Neuronal stem cell (in vitro differentiated cells): ENCODE measurements around the gene LRRK2.
A peak's percentile ranks its signal among the peaks of the same experiment; 100 is the strongest.
"Not testable (repeated sequence)": the region's sequence is repeated elsewhere in the genome, so short reads cannot be mapped to it uniquely, and the experiment has no call there.

ENCODE experiments used
- DNase-seq: peaks from one replicate; pipeline ENCODE4 v3.0.0-alpha.2; 2013; ENCODE audit warnings: low spot score
- H2AFZ ChIP-seq: one replicate; pipeline ENCODE4 v1.6.1; 2013; ENCODE audit warnings: mild to moderate bottlenecking, low read length, inconsistent platforms
- H2AK5ac ChIP-seq: 2 replicates; pipeline ENCODE4 v1.6.1; 2013; ENCODE audit warnings: low read depth, mild to moderate bottlenecking, inconsistent platforms, low read length, moderate library complexity, mixed read lengths
- H2BK120ac ChIP-seq: 2 replicates; pipeline ENCODE4 v1.6.1; 2013; ENCODE audit warnings: low read depth, mild to moderate bottlenecking, inconsistent platforms, low read length, moderate library complexity, mixed read lengths
- H2BK12ac ChIP-seq: one replicate; pipeline ENCODE4 v1.6.1; 2013; ENCODE audit warnings: low read length, inconsistent platforms
- H2BK15ac ChIP-seq: 2 replicates; pipeline ENCODE4 v1.6.1; 2013; ENCODE audit warnings: mild to moderate bottlenecking, low read length, inconsistent platforms, mixed read lengths
- H2BK5ac ChIP-seq: one replicate; pipeline ENCODE4 v1.6.1; 2013; ENCODE audit warnings: inconsistent platforms, mild to moderate bottlenecking, low read length, moderate library complexity
- H3K14ac ChIP-seq: one replicate; pipeline ENCODE4 v1.6.1; 2013; ENCODE audit warnings: low read length, inconsistent platforms
- H3K18ac ChIP-seq: 2 replicates; pipeline ENCODE4 v1.6.1; 2013; ENCODE audit warnings: low read length, inconsistent platforms
- H3K23ac ChIP-seq: 2 replicates; pipeline ENCODE4 v1.6.1; 2013; ENCODE audit warnings: low read depth, mild to moderate bottlenecking, mixed read lengths, low read length, inconsistent platforms; ENCODE audit not compliant: poor library complexity
- H3K27ac ChIP-seq: replicated peaks from 3 replicates; pipeline ENCODE4 v1.5.1; 2013; ENCODE audit warnings: low read length, inconsistent platforms
- H3K27me3 ChIP-seq, 3 experiments: 2 replicates each; pipeline ENCODE4 v1.6.1; 2013; ENCODE audit warnings: low read length in 3 of 3, mild to moderate bottlenecking in 2 of 3, inconsistent platforms in 1 of 3, low read depth in 1 of 3, mixed read lengths in 1 of 3, moderate library complexity in 1 of 3; ENCODE audit not compliant: control insufficient read depth in 3 of 3, insufficient read depth in 3 of 3
- H3K36me3 ChIP-seq, 2 donors: replicated peaks in 1 of 2; 2 replicates each; pipeline ENCODE4 v1.6.1; 2013; ENCODE audit warnings: low read length in 2 of 2; ENCODE audit not compliant: control insufficient read depth in 2 of 2, insufficient read depth in 2 of 2
- H3K4ac ChIP-seq: 2 replicates; pipeline ENCODE4 v1.6.1; 2013; ENCODE audit warnings: inconsistent platforms, mild to moderate bottlenecking, low read length, moderate library complexity
- H3K4me1 ChIP-seq, 2 donors: 1 replicate in 1 of 2; 2 replicates in 1 of 2; pipeline ENCODE4 v1.6.1; 2013; ENCODE audit warnings: low read length in 2 of 2, low read depth in 1 of 2; ENCODE audit not compliant: control insufficient read depth in 2 of 2, insufficient read depth in 1 of 2
- H3K4me2 ChIP-seq: one replicate; pipeline ENCODE4 v1.6.1; 2013; ENCODE audit warnings: mild to moderate bottlenecking, low read length, inconsistent platforms; ENCODE audit not compliant: insufficient read depth, poor library complexity, severe bottlenecking
- H3K4me3 ChIP-seq, 2 donors: 2 replicates each; pipeline ENCODE4 v1.5.1; 2013; ENCODE audit warnings: low read length in 2 of 2, mild to moderate bottlenecking in 2 of 2, inconsistent platforms in 1 of 2, moderate library complexity in 1 of 2
- H3K79me1 ChIP-seq: one replicate; pipeline ENCODE4 v1.6.1; 2013; ENCODE audit warnings: low read depth, mild to moderate bottlenecking, inconsistent platforms, low read length, moderate library complexity
- H3K9ac ChIP-seq: one replicate; pipeline ENCODE4 v1.6.1; 2013; ENCODE audit warnings: mild to moderate bottlenecking, low read depth, low read length, inconsistent platforms; ENCODE audit not compliant: poor library complexity
- H3K9me3 ChIP-seq, 2 donors: replicated peaks in 1 of 2; 2 replicates each; pipeline versions ENCODE3 to v1.6.1; 2013; ENCODE audit warnings: low read length in 2 of 2, mild to moderate bottlenecking in 2 of 2, inconsistent platforms in 1 of 2, low read depth in 1 of 2, mixed read lengths in 1 of 2, moderate library complexity in 1 of 2; ENCODE audit not compliant: control insufficient read depth in 2 of 2, insufficient read depth in 1 of 2
- H4K8ac ChIP-seq: one replicate; pipeline ENCODE4 v1.6.1; 2013; ENCODE audit warnings: low read depth, mild to moderate bottlenecking, inconsistent platforms, low read length, moderate library complexity
- H4K91ac ChIP-seq: one replicate; pipeline ENCODE4 v1.6.1; 2013; ENCODE audit warnings: low read length, low read depth, mild to moderate bottlenecking, inconsistent platforms; ENCODE audit not compliant: poor library complexity
- WGBS, 2 donors: extraction: QIAGEN DNeasy Blood & Tissue Kit; methylation state at CpG; one replicate each; pipeline ENCODE4 v1.1.7; 2013; ENCODE audit warnings: missing lambda C conversion rate in 2 of 2, mixed read lengths in 1 of 2; ENCODE audit not compliant: insufficient read length in 2 of 2, insufficient replicate concordance in 1 of 2; ENCODE audit errors: extremely low coverage in 2 of 2; 5-methylcytosine and 5-hydroxymethylcytosine counted together

LRRK2 gene

DNA sequence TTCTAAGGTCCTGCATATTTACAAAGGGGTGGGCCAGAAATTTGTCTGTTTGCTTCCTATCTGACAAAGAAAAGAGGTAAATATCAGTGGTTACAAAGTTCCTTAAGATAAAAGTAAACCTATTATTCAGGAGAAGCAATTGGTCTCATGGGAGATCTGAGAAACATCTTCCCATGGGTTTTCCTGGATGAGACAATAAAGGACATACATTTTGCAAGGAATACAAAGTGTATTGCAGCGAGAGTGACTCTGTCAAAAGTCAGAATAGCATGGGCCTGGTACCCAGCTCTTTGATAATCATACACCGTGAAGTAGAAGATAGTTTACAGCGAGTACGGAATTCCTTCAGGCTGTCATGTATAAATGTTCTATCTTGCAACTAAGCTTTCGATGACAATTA lies 14.2 kb downstream of the LRRK2 start:
- Histone ChIP-seq H4K8ac (no peak overlapping the region), H3K4me1 (no peaks in the 10 kb centered on the region), H4K91ac (no peak overlapping the region), H3K4ac (no peak overlapping the region), H3K27me3 (no peaks in the 10 kb centered on the region), H2BK15ac (no peak overlapping the region), H2AK5ac (no peak overlapping the region), H2BK120ac (no peak overlapping the region), H3K9me3 (no peaks in the 10 kb centered on the region), H2BK12ac (no peak overlapping the region), H2BK5ac (no peak overlapping the region), H3K27ac (no peak overlapping the region), H3K9ac (no peak overlapping the region), H2AFZ (no peak overlapping the region), H3K4me3 (no peak overlapping the region), H3K18ac (no peak overlapping the region), H3K14ac (no peak overlapping the region), H3K4me2 (no peak overlapping the region), H3K36me3 (no peaks in the 10 kb centered on the region), H3K79me1 (no peaks in the 10 kb centered on the region), H3K23ac (no peak overlapping the region)
- no peak for DNase-seq
- no CpG with 5 or more reads among the region's 5 CpGs for WGBS, 2 donors

DNA sequence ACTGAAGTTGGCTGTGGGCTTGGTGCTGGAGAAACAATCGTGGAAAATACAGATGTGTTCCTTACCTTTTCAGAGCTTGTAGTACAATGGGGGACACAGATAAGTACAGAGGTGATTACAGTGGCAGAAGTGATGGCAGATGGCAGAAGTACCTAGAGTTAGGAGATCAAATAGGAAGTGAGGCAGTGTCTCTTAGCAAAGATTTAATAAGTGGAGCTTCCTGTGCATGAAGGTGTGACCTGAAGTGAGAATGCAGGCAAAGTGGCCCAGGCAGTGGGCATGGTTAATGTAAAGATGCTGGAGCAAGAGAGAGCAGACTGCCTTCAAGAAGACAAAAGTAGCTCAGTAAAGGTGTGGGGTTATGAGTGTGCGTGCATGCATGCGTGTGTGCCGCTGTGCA lies 16.0 kb downstream of the LRRK2 start:
- Histone ChIP-seq H2BK120ac (no peak overlapping the region), H3K4me2 (no peak overlapping the region), H3K27me3 (no peaks in the 10 kb centered on the region), H4K91ac (no peak overlapping the region), H3K14ac (no peak overlapping the region), H3K18ac (no peak overlapping the region), H2BK15ac (no peak overlapping the region), H2AK5ac (no peak overlapping the region), H3K36me3 (no peaks in the 10 kb centered on the region), H2AFZ (no peak overlapping the region), H3K23ac (no peak overlapping the region), H3K9me3 (no peaks in the 10 kb centered on the region), H3K4ac (no peak overlapping the region), H4K8ac (peak overlapping the region; percentile 43), H3K4me3 (no peak overlapping the region), H3K4me1 (no peaks in the 10 kb centered on the region), H3K79me1 (no peaks in the 10 kb centered on the region), H2BK12ac (no peak overlapping the region), H3K9ac (no peak overlapping the region), H3K27ac (no peak overlapping the region), H2BK5ac (no peak overlapping the region)
- no peak for DNase-seq
- no CpG with 5 or more reads among the region's 4 CpGs for WGBS, 2 donors

- H2AK5ac ChIP-seq = no peak overlapping the region
- no peak overlapping the region for H4K91ac ChIP-seq
- no peak overlapping the region for H2BK120ac ChIP-seq
- H3K27ac ChIP-seq = no peak overlapping the region
- no peak overlapping the region for H3K9ac ChIP-seq
- H2BK15ac ChIP-seq = no peak overlapping the region
- H3K4me2 ChIP-seq = no peak overlapping the region
- no peak overlapping the region for H3K23ac ChIP-seq
- H3K14ac ChIP-seq = no peak overlapping the region
- H3K36me3 ChIP-seq = no peaks in the 10 kb centered on the region
- no peak overlapping the region for H2AFZ ChIP-seq
- no peak overlapping the region for H3K4ac ChIP-seq
- no peak for DNase-seq
- no peak overlapping the region for H2BK12ac ChIP-seq
- H3K4me3 ChIP-seq = no peak overlapping the region
- no CpG with 5 or more reads among the region's 1 CpG for WGBS, 2 donors
- H3K27me3 ChIP-seq = no peaks in the 10 kb centered on the region
- H3K4me1 ChIP-seq = no peaks in the 10 kb centered on the region
- H4K8ac ChIP-seq = no peak overlapping the region
- no peak overlapping the region for H3K18ac ChIP-seq
- H3K79me1 ChIP-seq = no peaks in the 10 kb centered on the region
- no peak overlapping the region for H2BK5ac ChIP-seq
- H3K9me3 ChIP-seq = no peaks in the 10 kb centered on the region
Measured at GRCh38 chr12:40241741-40242140, 16.9 kb downstream of the LRRK2 start.

DNA sequence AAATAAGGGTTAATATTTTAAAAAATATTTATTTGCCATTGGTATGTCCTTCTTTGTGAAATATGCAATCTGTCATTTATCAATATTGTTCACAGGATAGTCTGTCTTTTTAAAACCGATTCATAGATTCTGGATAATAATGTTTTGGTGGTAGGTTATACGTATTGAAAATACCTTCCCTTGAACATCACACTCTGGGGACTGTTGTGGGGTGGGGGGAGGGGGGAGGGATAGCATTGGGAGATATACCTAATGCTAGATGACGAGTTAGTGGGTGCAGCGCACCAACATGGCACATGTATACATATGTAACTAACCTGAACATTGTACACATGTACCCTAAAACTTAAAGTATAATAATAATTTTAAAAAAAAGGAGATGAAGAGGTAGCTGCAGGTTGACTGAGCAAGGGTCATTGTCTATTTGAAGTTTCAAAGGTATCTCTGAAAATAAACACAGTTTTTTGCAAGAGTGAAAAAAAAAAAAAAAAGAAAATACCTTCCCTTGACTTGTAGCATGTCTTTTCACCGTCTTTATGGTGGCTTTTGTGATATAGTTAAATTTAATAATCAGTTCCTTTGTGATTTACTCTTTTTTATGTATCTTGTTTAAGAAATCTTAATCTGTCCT lies 19.8 kb downstream of the LRRK2 start:
- H2BK120ac ChIP-seq, H3K9ac ChIP-seq, H3K27ac ChIP-seq, H2BK12ac ChIP-seq, H3K14ac ChIP-seq, DNase-seq, H3K18ac ChIP-seq, H2BK15ac ChIP-seq, H3K36me3 ChIP-seq, H3K4me3 ChIP-seq, H3K23ac ChIP-seq, H4K91ac ChIP-seq, H2AFZ ChIP-seq, H3K27me3 ChIP-seq, H3K9me3 ChIP-seq, H3K79me1 ChIP-seq, H3K4me1 ChIP-seq, H2BK5ac ChIP-seq, H2AK5ac ChIP-seq, H3K4ac ChIP-seq, H4K8ac ChIP-seq, H3K4me2 ChIP-seq: not testable (repeated sequence)
- WGBS, 2 donors = no CpG with 5 or more reads among the region's 5 CpGs
